Neuronal stem cell (in vitro differentiated cells): ENCODE data around the gene PRIMPOL.

Experiments used
- DNase-seq: peaks from one replicate; pipeline ENCODE4 v3.0.0-alpha.2; 2013; ENCODE audit warnings: low spot score
- H2AFZ ChIP-seq: one replicate; pipeline ENCODE4 v1.6.1; 2013; ENCODE audit warnings: mild to moderate bottlenecking, low read length, inconsistent platforms
- H2AK5ac ChIP-seq: 2 replicates; pipeline ENCODE4 v1.6.1; 2013; ENCODE audit warnings: low read depth, mild to moderate bottlenecking, inconsistent platforms, low read length, moderate library complexity, mixed read lengths
- H2BK120ac ChIP-seq: 2 replicates; pipeline ENCODE4 v1.6.1; 2013; ENCODE audit warnings: low read depth, mild to moderate bottlenecking, inconsistent platforms, low read length, moderate library complexity, mixed read lengths
- H2BK12ac ChIP-seq: one replicate; pipeline ENCODE4 v1.6.1; 2013; ENCODE audit warnings: low read length, inconsistent platforms
- H2BK15ac ChIP-seq: 2 replicates; pipeline ENCODE4 v1.6.1; 2013; ENCODE audit warnings: mild to moderate bottlenecking, low read length, inconsistent platforms, mixed read lengths
- H2BK5ac ChIP-seq: one replicate; pipeline ENCODE4 v1.6.1; 2013; ENCODE audit warnings: inconsistent platforms, mild to moderate bottlenecking, low read length, moderate library complexity
- H3K14ac ChIP-seq: one replicate; pipeline ENCODE4 v1.6.1; 2013; ENCODE audit warnings: low read length, inconsistent platforms
- H3K18ac ChIP-seq: 2 replicates; pipeline ENCODE4 v1.6.1; 2013; ENCODE audit warnings: low read length, inconsistent platforms
- H3K23ac ChIP-seq: 2 replicates; pipeline ENCODE4 v1.6.1; 2013; ENCODE audit warnings: low read depth, mild to moderate bottlenecking, mixed read lengths, low read length, inconsistent platforms; ENCODE audit not compliant: poor library complexity
- H3K27ac ChIP-seq: replicated peaks from 3 replicates; pipeline ENCODE4 v1.5.1; 2013; ENCODE audit warnings: low read length, inconsistent platforms
- H3K27me3 ChIP-seq, 3 experiments: 2 replicates each; pipeline ENCODE4 v1.6.1; 2013; ENCODE audit warnings: low read length in 3 of 3, mild to moderate bottlenecking in 2 of 3, inconsistent platforms in 1 of 3, low read depth in 1 of 3, mixed read lengths in 1 of 3, moderate library complexity in 1 of 3; ENCODE audit not compliant: control insufficient read depth in 3 of 3, insufficient read depth in 3 of 3
- H3K36me3 ChIP-seq, 2 donors: replicated peaks in 1 of 2; 2 replicates each; pipeline ENCODE4 v1.6.1; 2013; ENCODE audit warnings: low read length in 2 of 2; ENCODE audit not compliant: control insufficient read depth in 2 of 2, insufficient read depth in 2 of 2
- H3K4ac ChIP-seq: 2 replicates; pipeline ENCODE4 v1.6.1; 2013; ENCODE audit warnings: inconsistent platforms, mild to moderate bottlenecking, low read length, moderate library complexity
- H3K4me1 ChIP-seq, 2 donors: 1 replicate in 1 of 2; 2 replicates in 1 of 2; pipeline ENCODE4 v1.6.1; 2013; ENCODE audit warnings: low read length in 2 of 2, low read depth in 1 of 2; ENCODE audit not compliant: control insufficient read depth in 2 of 2, insufficient read depth in 1 of 2
- H3K4me2 ChIP-seq: one replicate; pipeline ENCODE4 v1.6.1; 2013; ENCODE audit warnings: mild to moderate bottlenecking, low read length, inconsistent platforms; ENCODE audit not compliant: insufficient read depth, poor library complexity, severe bottlenecking
- H3K4me3 ChIP-seq, 2 donors: 2 replicates each; pipeline ENCODE4 v1.5.1; 2013; ENCODE audit warnings: low read length in 2 of 2, mild to moderate bottlenecking in 2 of 2, inconsistent platforms in 1 of 2, moderate library complexity in 1 of 2
- H3K79me1 ChIP-seq: one replicate; pipeline ENCODE4 v1.6.1; 2013; ENCODE audit warnings: low read depth, mild to moderate bottlenecking, inconsistent platforms, low read length, moderate library complexity
- H3K9ac ChIP-seq: one replicate; pipeline ENCODE4 v1.6.1; 2013; ENCODE audit warnings: mild to moderate bottlenecking, low read depth, low read length, inconsistent platforms; ENCODE audit not compliant: poor library complexity
- H3K9me3 ChIP-seq, 2 donors: replicated peaks in 1 of 2; 2 replicates each; pipeline versions ENCODE3 to v1.6.1; 2013; ENCODE audit warnings: low read length in 2 of 2, mild to moderate bottlenecking in 2 of 2, inconsistent platforms in 1 of 2, low read depth in 1 of 2, mixed read lengths in 1 of 2, moderate library complexity in 1 of 2; ENCODE audit not compliant: control insufficient read depth in 2 of 2, insufficient read depth in 1 of 2
- H4K8ac ChIP-seq: one replicate; pipeline ENCODE4 v1.6.1; 2013; ENCODE audit warnings: low read depth, mild to moderate bottlenecking, inconsistent platforms, low read length, moderate library complexity
- H4K91ac ChIP-seq: one replicate; pipeline ENCODE4 v1.6.1; 2013; ENCODE audit warnings: low read length, low read depth, mild to moderate bottlenecking, inconsistent platforms; ENCODE audit not compliant: poor library complexity
- WGBS, 2 donors: extraction: QIAGEN DNeasy Blood & Tissue Kit; methylation state at CpG; one replicate each; pipeline ENCODE4 v1.1.7; 2013; ENCODE audit warnings: missing lambda C conversion rate in 2 of 2, mixed read lengths in 1 of 2; ENCODE audit not compliant: insufficient read length in 2 of 2, insufficient replicate concordance in 1 of 2; ENCODE audit errors: extremely low coverage in 2 of 2; 5-methylcytosine and 5-hydroxymethylcytosine counted together

Gene PRIMPOL

DNA sequence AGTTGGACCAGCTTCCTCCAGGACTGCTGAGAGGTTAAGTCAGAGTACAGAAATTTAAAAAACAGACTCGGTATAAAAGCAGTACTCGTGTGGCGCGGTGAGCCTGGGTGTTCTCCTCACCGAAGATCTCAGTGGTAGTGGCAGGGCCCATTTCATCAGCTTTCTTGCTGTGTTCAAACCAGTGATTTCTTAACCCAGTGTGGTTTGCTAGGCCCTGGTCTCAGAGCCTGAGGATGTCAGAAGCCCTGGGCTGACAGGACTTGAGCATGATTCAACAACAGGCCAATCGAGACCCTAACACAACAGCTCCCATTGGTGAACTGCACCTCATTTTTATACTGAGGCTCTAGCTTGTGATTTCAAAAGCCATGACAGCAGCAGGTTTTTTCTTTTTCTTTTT lies 23.2 kb downstream of the PRIMPOL start:
- WGBS, 2 donors, result no CpG with 5 or more reads among the region's 6 CpGs
- Histone ChIP-seq H3K9ac (no peak overlapping the region), H3K4ac (no peak overlapping the region), H3K23ac (no peak overlapping the region), H3K79me1 (peaks cover 2% of the 10 kb centered on the region), H2AK5ac (peak overlapping the region; percentile 14), H2AFZ (no peak overlapping the region), H2BK12ac (no peak overlapping the region), H4K91ac (no peak overlapping the region), H3K4me1 (no peaks in the 10 kb centered on the region), H3K27ac (no peak overlapping the region), H2BK5ac (no peak overlapping the region), H3K27me3 (no peaks in the 10 kb centered on the region), H3K18ac (no peak overlapping the region), H3K14ac (no peak overlapping the region), H4K8ac (no peak overlapping the region), H3K4me2 (no peak overlapping the region), H3K36me3 (peaks cover 16 to 74% of the 10 kb centered on the region in 2 donors), H2BK120ac (no peak overlapping the region), H2BK15ac (no peak overlapping the region), H3K9me3 (no peaks in the 10 kb centered on the region), H3K4me3 (no peak overlapping the region)
- DNase-seq, result no peak

DNA sequence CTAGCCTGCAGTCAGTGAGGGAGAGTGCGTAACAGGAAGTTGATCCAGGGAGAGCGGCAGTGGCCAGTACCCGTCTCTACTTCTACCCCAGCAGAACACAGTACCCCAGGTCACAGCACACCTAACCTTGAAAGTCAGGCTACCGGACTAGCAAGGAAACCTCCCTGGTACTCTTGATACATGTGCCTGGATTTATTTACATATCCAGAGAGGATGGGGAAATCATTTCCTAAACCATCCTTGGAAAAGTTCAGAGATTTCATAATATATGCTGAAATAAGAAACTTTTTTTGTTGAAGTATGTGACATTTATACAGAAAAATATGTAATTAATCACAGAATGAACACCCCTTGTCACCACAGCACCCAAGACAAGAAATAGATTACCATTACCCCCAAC lies 24.5 kb downstream of the PRIMPOL start:
- H3K36me3 ChIP-seq, result peaks cover 11 to 64% of the 10 kb centered on the region in 2 donors
- no peak for DNase-seq

DNA sequence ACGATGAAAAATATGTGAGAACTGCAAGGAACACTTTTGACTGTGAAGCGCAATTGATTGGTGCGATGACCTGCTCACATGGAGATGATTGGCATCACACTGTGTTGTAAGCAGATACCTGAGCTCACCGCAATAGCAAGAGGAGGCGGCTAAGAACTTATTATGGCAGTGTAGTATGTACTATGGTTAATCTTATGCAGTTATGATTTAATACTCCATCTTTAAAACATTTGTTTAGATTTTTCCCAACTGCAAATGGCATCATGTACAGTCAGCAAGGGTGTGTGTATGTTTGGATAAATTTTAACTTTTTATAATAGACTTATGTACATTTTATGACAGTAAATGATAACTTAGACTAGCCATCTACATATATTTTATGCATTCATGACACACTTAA lies 25.5 kb downstream of the PRIMPOL start:
- H2BK120ac ChIP-seq, result no peak overlapping the region
- no peak overlapping the region for H3K4me3 ChIP-seq
- H3K27ac ChIP-seq, result no peak overlapping the region
- no peak overlapping the region for H3K23ac ChIP-seq
- no peaks in the 10 kb centered on the region for H3K27me3 ChIP-seq
- H3K9ac ChIP-seq, result no peak overlapping the region
- H2AFZ ChIP-seq, result no peak overlapping the region
- H3K9me3 ChIP-seq, result peaks cover 2 to 8% of the 10 kb centered on the region in 2 donors
- H3K4me2 ChIP-seq, result no peak overlapping the region
- no peak for DNase-seq
- no peak overlapping the region for H2BK15ac ChIP-seq
- H3K18ac ChIP-seq, result no peak overlapping the region
- H3K4me1 ChIP-seq, result no peaks in the 10 kb centered on the region
- no peak overlapping the region for H2AK5ac ChIP-seq
- peaks cover 11 to 62% of the 10 kb centered on the region in 2 donors for H3K36me3 ChIP-seq
- no peak overlapping the region for H4K91ac ChIP-seq
- H3K14ac ChIP-seq, result no peak overlapping the region
- no peak overlapping the region for H4K8ac ChIP-seq
- no peak overlapping the region for H2BK12ac ChIP-seq
- H3K79me1 ChIP-seq, result peaks cover 2% of the 10 kb centered on the region
- H2BK5ac ChIP-seq, result no peak overlapping the region
- H3K4ac ChIP-seq, result no peak overlapping the region
- WGBS, 2 donors, result no CpG with 5 or more reads among the region's 5 CpGs

More for the DNA sequence above, 24.5 kb downstream of the PRIMPOL start:
- no peak overlapping the region for H2AFZ ChIP-seq
- peaks cover 2% of the 10 kb centered on the region for H3K79me1 ChIP-seq
- no peak overlapping the region for H2BK15ac ChIP-seq
- WGBS, 2 donors, result no CpG with 5 or more reads among the region's 4 CpGs
- no peak overlapping the region for H2BK12ac ChIP-seq
- no peak overlapping the region for H4K8ac ChIP-seq
- no peak overlapping the region for H2AK5ac ChIP-seq
- no peak overlapping the region for H3K23ac ChIP-seq
- H3K9ac ChIP-seq, result no peak overlapping the region
- no peak overlapping the region for H3K4me3 ChIP-seq
- H2BK5ac ChIP-seq, result no peak overlapping the region
- no peak overlapping the region for H2BK120ac ChIP-seq
- no peak overlapping the region for H3K27ac ChIP-seq
- no peak overlapping the region for H3K18ac ChIP-seq
- H3K27me3 ChIP-seq, result no peaks in the 10 kb centered on the region
- no peak overlapping the region for H4K91ac ChIP-seq
- no peak overlapping the region for H3K4me2 ChIP-seq
- H3K4ac ChIP-seq, result no peak overlapping the region
- no peak overlapping the region for H3K14ac ChIP-seq
- H3K4me1 ChIP-seq, result no peaks in the 10 kb centered on the region
- peaks cover 0 to under 1% of the 10 kb centered on the region in 2 donors for H3K9me3 ChIP-seq

DNA sequence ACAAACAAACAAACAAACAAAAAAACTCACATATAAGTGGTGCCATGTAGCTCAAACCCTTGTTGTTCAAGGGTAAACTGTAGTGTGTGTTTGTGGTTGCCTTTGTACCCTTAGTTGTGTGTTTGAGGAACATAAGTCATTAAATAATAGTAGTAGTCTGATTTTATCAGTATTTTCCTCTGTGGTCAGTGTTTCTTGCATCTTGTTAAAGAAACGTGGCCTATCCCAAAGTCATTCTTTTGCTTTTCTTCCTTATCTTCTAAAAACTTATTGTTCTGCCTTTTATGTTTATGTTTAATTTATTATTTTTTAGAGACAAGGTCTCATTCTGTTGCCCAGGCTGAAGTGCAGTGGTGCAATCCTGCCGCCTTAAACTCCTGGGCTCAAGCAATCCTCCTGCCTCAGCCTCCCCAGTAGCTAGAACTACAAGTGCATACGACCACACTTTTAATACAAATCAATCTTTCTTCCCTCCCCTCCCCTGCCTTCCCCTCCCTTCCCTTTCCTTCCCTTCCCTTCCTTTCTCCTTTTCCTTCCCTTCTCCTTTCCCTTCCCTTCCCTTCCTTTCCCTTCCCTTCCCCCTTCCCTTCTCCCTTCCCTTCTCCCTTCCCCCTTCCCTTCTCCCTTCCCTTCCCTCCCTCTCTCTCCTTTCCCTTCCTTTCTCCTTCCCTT lies 26.4 kb downstream of the PRIMPOL start:
- peaks cover 2 to 8% of the 10 kb centered on the region in 2 donors for H3K9me3 ChIP-seq
- no peak overlapping the region for H3K4ac ChIP-seq
- no peaks in the 10 kb centered on the region for H3K4me1 ChIP-seq
- no peak overlapping the region for H2BK15ac ChIP-seq
- no peaks in the 10 kb centered on the region for H3K27me3 ChIP-seq
- no peak overlapping the region for H2AFZ ChIP-seq
- H3K23ac ChIP-seq, result no peak overlapping the region
- no CpG with 5 or more reads among the region's 3 CpGs for WGBS, 2 donors
- H3K4me2 ChIP-seq, result no peak overlapping the region
- H3K27ac ChIP-seq, result no peak overlapping the region
- H3K9ac ChIP-seq, result no peak overlapping the region
- H3K18ac ChIP-seq, result no peak overlapping the region
- no peak overlapping the region for H3K4me3 ChIP-seq
- H4K8ac ChIP-seq, result no peak overlapping the region
- no peak overlapping the region for H4K91ac ChIP-seq
- H3K36me3 ChIP-seq, result peaks cover 11 to 55% of the 10 kb centered on the region in 2 donors
- H2AK5ac ChIP-seq, result no peak overlapping the region
- DNase-seq, result no peak
- peaks cover 2% of the 10 kb centered on the region for H3K79me1 ChIP-seq
- no peak overlapping the region for H3K14ac ChIP-seq
- no peak overlapping the region for H2BK5ac ChIP-seq
- H2BK120ac ChIP-seq, result no peak overlapping the region
- H2BK12ac ChIP-seq, result no peak overlapping the region
